Activated CD8-positive, alpha-beta memory T cell treated with anti-CD3 and anti-CD28 coated beads, Interleukin-2, amount 50 U/mL, for 24 hours (primary cell): ENCODE measurements around the gene DENND4A.
A peak's percentile ranks its signal among the peaks of the same experiment; 100 is the strongest.
"Not testable (repeated sequence)": the region's sequence is repeated elsewhere in the genome, so short reads cannot be mapped to it uniquely, and the experiment has no call there.

ENCODE experiments used
- DNase-seq: peaks from one replicate; pipeline ENCODE4 v3.0.0-alpha.2; 2020; ENCODE audit errors: extremely low read depth

The DENND4A gene

DNA sequence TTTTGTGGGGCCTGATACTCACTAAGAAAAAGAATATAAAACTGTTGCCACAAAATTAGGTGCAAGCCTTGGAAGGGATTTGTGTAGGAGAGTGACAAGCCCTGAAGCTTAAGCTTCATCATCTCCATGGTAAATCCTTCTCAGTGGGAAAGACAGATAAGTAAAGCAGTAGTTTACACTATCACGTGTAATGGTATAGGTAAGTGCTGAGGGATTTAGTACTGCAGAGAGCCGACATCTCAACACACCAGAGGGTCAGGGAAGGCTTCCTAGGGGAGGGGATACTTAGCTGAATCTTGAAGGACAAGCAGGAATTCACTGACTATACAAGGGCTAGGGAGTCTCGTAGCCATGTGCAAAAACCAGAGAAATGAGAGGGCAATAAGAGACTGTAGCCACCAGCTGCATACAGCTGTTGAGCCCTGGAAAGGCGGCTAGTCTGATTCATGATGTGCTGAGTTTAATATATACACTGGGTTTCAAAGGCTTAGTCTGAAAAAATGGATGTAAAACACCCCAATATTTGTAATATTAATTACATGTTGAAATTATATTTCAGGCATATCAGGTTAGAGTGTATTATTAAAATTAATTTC is 159.2 kb downstream of the DENND4A start:
- DNase-seq = no peak

- no peak for DNase-seq
These were observed 160.6 kb downstream of the DENND4A start for GRCh38 chr15:65631503-65631902.

- no peak for DNase-seq
These were observed 161.3 kb downstream of the DENND4A start for GRCh38 chr15:65630760-65631159.

GRCh38 chr15:65629548-65629947 is 162.5 kb downstream of the DENND4A start:
- DNase-seq = no peak

GRCh38 chr15:65626856-65627255 is 165.2 kb downstream of the DENND4A start:
- DNase-seq = no peak

GRCh38 chr15:65623103-65623502 is 169.0 kb downstream of the DENND4A start:
- no peak for DNase-seq

GRCh38 chr15:65621638-65622037 is 170.5 kb downstream of the DENND4A start, which contains the start of gene SLC24A1:
SLC24A1 (plus strand) TSS chr15:65621938; CDS start chr15:65624081, 2,143 bp downstream.
- DNase-seq = no peak

DNA sequence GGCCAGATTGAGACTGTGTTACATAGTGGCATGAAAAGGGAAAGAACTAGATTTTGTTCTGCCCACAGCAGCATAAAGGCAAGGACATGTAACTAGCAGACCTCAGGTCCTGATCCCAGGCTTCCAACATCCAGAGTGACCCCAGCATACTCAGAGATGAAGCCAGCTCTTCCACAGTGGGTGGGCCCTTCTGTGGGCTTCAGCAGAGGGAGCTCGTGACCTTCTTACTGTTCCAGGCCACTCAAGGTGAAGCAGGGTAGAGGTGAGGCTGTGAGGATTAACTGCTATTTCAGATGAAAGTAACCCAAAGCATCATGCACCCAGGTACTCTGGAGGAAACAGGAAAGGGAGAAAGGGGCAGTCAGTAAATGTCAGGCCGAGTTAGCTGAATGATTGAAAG is 171.3 kb downstream of the DENND4A start:
- no peak for DNase-seq

GRCh38 chr15:65619626-65620290 is 172.3 kb downstream of the DENND4A start:
- DNase-seq = no peak

GRCh38 chr15:65618560-65619109 is 173.5 kb downstream of the DENND4A start:
- no peak for DNase-seq

DNA sequence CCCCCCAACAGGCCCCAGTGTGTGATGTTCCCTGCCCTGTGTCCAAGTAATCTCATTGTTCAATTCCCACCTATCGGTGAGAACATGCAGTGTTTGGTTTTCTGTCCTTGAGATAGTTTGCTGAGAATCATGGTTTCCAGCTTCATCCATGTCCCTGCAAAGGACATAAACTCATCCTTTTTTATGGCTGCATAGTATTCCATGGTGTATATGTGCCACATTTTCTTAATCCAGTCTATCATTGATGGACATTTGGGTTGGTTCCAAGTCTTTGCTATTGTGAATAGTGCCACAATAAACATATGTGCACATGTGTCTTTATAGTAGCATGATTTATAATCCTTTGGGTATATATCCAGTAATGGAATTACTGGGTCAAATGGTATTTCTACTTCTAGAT is 176.2 kb downstream of the DENND4A start:
- DNase-seq = not testable (repeated sequence)

- no peak for DNase-seq
These were observed 178.9 kb downstream of the DENND4A start for GRCh38 chr15:65612949-65613744.

DNA sequence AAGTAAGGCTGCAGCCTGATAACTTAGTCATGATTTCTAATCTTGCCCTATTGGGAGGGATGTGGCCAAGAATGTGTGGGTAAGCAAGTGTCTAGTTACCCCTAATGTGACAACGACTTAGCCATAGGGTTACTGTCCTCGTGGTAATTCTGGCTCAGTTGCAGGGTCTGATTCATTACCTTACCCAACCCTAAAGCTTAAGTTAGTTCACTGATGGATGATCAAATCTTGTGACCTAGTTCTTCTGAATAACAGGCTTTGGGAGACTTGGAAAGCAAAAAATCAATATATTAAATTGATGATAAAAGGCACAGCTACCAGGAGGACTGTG is 179.5 kb downstream of the DENND4A start:
- DNase-seq = no peak

GRCh38 chr15:65611888-65612615 is 180.0 kb downstream of the DENND4A start:
- DNase-seq = no peak

DNA sequence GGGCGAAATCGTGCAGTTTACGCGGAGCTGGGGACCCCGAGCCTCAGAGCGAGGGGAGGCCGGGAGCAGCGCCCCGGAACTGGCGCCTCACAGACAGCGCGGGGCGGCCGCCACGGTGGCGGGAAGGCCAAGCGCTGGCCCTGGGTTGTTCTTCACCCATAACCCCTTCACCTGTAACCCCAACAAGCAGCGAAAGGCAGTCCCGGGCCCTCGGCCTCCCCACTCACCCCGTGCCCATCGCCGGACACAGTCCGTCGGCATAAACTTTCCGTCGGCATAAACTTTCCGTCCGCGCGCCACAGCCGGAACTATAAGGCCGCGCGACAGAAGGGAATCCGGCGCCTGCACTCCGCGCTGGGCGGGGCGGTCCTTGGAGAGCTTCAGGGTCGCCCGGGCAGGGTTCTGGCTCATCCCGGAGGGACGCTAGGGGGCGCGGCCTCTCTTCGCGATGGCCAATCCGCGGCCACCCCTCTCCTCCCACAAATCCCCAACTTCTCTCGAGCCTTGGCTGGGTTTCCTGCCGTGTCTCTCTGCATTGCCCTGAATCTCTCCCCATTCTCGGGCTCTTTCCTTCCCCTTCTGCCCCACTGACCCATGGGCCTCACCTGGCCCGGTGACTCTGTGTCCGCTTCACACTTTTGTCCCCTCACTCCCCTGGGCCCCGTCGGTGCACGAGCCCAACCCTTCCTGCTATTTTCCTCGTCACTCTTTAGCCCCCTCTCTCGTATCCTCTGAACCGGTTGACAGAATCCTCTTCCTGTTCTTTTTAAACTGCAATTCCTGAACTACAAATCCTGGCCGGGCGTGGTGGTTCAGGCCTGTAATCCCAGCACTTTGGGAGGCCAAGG is 181.0 kb downstream of the DENND4A start, which contains the start of gene INTS14:
Gene INTS14, minus strand, starts transcription at position 261 of the 848 bp plus-strand sequence. CDS start 3,751 bp downstream, outside the sequence.
- peak; percentile 88 for DNase-seq
